GM23248 (cell line): ENCODE results near the gene BRD3. TPM values are rescaled to one million over a fixed set of nuclear protein-coding genes. Genes with fewer than 3 reads are reported as not detected.

Experiments used
- DNase-seq: peaks from one replicate; pipeline ENCODE4 v3.0.0-alpha.2; 2015
- H2AFZ ChIP-seq: fragments of 200-600 bp; sonication (generic); 2 replicates; pipeline ENCODE4 v1.6.1; 2016; ENCODE audit warnings: antibody characterized with exemption
- H3F3A ChIP-seq: fragments of 200-600 bp; sonication (generic); 2 replicates; pipeline ENCODE4 v1.6.1; 2016; ENCODE audit warnings: mild to moderate bottlenecking, antibody characterized with exemption, mixed run types; ENCODE audit not compliant: insufficient read depth
- H3K27ac ChIP-seq: fragments of 200-600 bp; sonication (generic); 2 replicates; pipeline ENCODE4 v1.5.1; 2016; ENCODE audit warnings: mild to moderate bottlenecking
- H3K27me3 ChIP-seq: fragments of 200-600 bp; sonication (generic); replicated peaks from 2 replicates; pipeline ENCODE4 v1.6.1; 2016; ENCODE audit warnings: mild to moderate bottlenecking; ENCODE audit not compliant: insufficient read depth
- H3K36me3 ChIP-seq: fragments of 200-600 bp; sonication (generic); 2 replicates; pipeline ENCODE4 v1.6.1; 2016; ENCODE audit warnings: low read depth, mild to moderate bottlenecking
- H3K4me1 ChIP-seq: fragments of 200-600 bp; sonication (generic); 2 replicates; pipeline ENCODE4 v1.6.1; 2016; ENCODE audit warnings: mild to moderate bottlenecking; ENCODE audit not compliant: insufficient read depth
- H3K4me2 ChIP-seq: fragments of 200-600 bp; sonication (generic); one replicate; pipeline ENCODE4 v1.6.1; 2016; ENCODE audit warnings: mild to moderate bottlenecking; ENCODE audit not compliant: unreplicated experiment
- H3K4me3 ChIP-seq: fragments of 200-600 bp; sonication (generic); 2 replicates; pipeline ENCODE4 v1.5.1; 2016; ENCODE audit warnings: mild to moderate bottlenecking
- H3K79me2 ChIP-seq: fragments of 200-600 bp; sonication (generic); 2 replicates; pipeline ENCODE4 v1.6.1; 2016; ENCODE audit warnings: mild to moderate bottlenecking; ENCODE audit not compliant: insufficient read depth
- H3K9ac ChIP-seq: fragments of 200-600 bp; sonication (generic); 2 replicates; pipeline ENCODE4 v1.6.1; 2016; ENCODE audit warnings: mild to moderate bottlenecking
- H3K9me2 ChIP-seq: fragments of 200-600 bp; sonication (generic); 2 replicates; pipeline ENCODE4 v1.6.1; 2016; ENCODE audit warnings: mixed run types, mild to moderate bottlenecking, moderate library complexity; ENCODE audit not compliant: insufficient read depth
- H3K9me3 ChIP-seq: fragments of 200-600 bp; sonication (generic); one replicate; pipeline ENCODE4 v1.6.1; 2017; ENCODE audit warnings: low read depth
- H4K20me1 ChIP-seq: fragments of 200-600 bp; sonication (generic); 2 replicates; pipeline ENCODE4 v1.6.0; 2016; ENCODE audit not compliant: insufficient read depth
- EZH2 ChIP-seq: fragments of 200-600 bp; sonication (generic); IDR thresholded peaks from 2 replicates; pipeline ENCODE4 v1.6.1; 2018; ENCODE audit warnings: antibody characterized with exemption, mild to moderate bottlenecking; ENCODE audit not compliant: insufficient read depth, poor library complexity, severe bottlenecking
- EZH2phosphoT487 ChIP-seq: fragments of 200-600 bp; sonication (generic); IDR thresholded peaks from 2 replicates; pipeline ENCODE4 v1.6.1; 2018; ENCODE audit warnings: antibody characterized with exemption, moderate library complexity, mild to moderate bottlenecking, low read depth; ENCODE audit not compliant: insufficient read depth
- WGBS, 2 experiments: methylation state at CpG; one replicate each; pipeline ENCODE4 v1.1.6; 2015 to 2017; ENCODE audit warnings: low lambda C conversion rate in 2 of 2, low coverage in 1 of 2; ENCODE audit errors: missing lambda C conversion rate in 2 of 2; 5-methylcytosine and 5-hydroxymethylcytosine counted together
- in situ Hi-C: fragments of 300-500 bp; cut with MboI; formaldehyde crosslinking; loops from 2 replicates; pipeline ENCODE4 v1.15.0; 2020
- polyA plus RNA-seq: library from polyadenylated mRNA; unstranded; fragments of >200 nt; fragmentation: Nextera tagmentation; extraction: Ambion mirVana; gene quantifications from 2 replicates; pipeline ENCODE4 v1.2.1, GENCODE V29; 2016
- total RNA-seq: library from RNA; depleted of rRNA; stranded (reverse); fragments of >200 nt; shearing (Covaris generic); gene quantifications from 2 replicates; pipeline ENCODE4 v1.2.3, GENCODE V29; 2014

BRD3 gene
- total and polyA plus RNA-seq, 2 experiments from 2014 or later = 5.5 to 25.6 TPM

DNA sequence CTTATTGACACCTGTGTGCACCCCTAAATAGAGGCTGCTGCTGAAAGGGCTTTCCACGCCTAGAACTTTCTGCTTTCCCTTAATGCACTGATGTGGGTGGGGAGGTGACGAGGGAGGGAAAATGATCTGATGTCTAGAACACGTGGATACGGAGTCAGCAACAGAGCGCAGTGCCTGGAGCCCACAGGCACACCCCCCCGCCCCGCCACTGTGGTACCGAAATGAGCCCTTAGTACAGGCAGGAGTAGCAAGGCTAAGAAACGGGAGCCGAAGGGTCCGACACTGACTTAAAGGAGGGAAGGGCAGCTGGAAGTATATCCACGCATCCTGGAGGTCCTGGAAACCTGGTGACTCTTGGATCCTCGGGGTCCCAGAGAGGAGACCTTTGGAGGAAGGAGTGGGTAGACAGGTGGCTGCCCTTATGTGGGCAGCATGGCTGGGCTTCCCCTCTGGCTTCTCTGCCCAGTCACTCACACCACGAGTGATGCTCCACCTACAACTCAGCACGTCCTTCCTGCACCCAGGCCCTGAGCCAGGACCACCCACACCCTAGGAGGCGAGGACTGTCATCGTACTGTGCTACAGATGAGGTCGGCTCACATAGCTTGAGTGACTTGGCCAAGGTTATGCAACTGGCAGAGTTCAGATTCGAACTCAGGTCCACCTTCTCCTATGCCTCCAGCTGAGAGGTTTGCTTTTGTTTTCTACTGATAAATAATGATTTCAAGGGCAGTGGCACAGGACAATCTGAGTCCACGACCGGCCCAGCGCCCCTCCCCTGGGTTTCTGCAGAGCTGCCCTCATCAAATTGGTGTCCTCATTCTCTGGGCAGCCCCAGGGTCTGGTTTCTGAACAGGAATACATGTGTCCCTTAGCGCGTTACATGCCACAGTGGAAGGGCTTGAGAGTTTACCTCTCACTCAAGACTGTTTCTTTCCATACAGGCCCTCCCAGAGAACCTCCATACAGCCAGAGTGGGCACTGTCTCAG lies 71.0 kb downstream of the BRD3 start:
- Histone ChIP-seq H3K4me2 (no peak overlapping the region), H3K9me3 (no peaks in the 10 kb centered on the region)
- peak; percentile 54 for DNase-seq

DNA sequence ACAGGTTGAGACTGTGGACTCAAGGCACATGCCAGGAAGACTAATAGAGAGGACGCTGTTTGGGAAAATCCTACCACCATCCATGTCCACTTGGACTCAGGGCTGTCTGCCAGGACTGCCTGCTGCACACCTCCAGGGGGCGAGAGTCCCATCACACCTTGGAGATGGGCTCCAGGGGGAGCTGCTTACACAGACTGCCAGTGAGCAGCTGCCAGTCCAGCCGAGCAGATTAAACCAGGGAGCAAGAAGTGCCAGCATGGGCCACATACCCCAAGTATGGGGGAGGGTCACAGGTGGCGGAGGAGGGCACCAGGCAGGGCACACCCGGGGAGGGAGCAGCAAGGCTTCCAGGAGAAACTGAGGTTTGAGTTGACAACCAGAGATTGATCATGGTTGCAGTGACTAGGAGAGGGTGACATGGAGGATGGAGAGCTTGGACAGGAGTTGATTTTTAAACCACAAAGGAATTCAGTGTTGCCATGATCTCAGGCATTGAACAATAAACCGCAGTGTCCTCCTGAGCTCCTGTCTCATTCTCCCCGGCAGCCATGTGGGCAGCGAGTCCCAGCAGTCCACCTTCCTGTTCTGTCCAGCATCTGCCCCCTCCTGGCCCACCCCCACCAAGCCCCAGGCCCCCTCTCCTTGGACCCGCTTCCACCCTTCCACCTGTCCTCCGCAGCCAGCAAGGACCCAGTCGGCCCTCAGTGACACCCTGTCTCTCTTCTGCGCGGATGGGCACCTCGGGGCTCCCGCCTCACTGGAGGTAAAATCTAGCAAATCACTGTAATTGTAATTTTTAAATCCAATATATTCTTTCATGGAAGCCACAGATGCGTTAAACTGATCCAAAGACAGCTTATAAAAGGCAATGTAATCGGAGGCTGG lies 72.6 kb downstream of the BRD3 start:
- 57 to 62% methylated on average over 16 to 17 of the region's 17 CpGs for WGBS, 2 experiments
- H3K79me2 ChIP-seq = peaks cover 8% of the 10 kb centered on the region
- no peaks in the 10 kb centered on the region for H3K9me2 ChIP-seq
- in situ Hi-C loops = no loop called here
- H2AFZ ChIP-seq = no peak overlapping the region
- H3K36me3 ChIP-seq = no peaks in the 10 kb centered on the region
- no peak overlapping the region for H3K4me2 ChIP-seq
- peaks cover 7% of the 10 kb centered on the region; the same call in 1 of the 2 replicates for H3K4me1 ChIP-seq
- peak; percentile 29 for DNase-seq
- H3K4me3 ChIP-seq = no peak overlapping the region
- H4K20me1 ChIP-seq = no peaks in the 10 kb centered on the region
- TF ChIP-seq EZH2 (no peak), EZH2phosphoT487 (no peak)
- H3K27me3 ChIP-seq = no peaks in the 10 kb centered on the region
- H3K9ac ChIP-seq = no peak overlapping the region
- no peak overlapping the region for H3K27ac ChIP-seq
- H3K9me3 ChIP-seq = no peaks in the 10 kb centered on the region
- no peaks in the 10 kb centered on the region for H3F3A ChIP-seq

More for the DNA sequence above, 71.0 kb downstream of the BRD3 start:
- H3K4me1 ChIP-seq = peaks cover 7% of the 10 kb centered on the region; the same call in 1 of the 2 replicates
- TF ChIP-seq EZH2phosphoT487 (no peak), EZH2 (no peak)
- no peaks in the 10 kb centered on the region for H4K20me1 ChIP-seq
- H3K27ac ChIP-seq = no peak overlapping the region
- no peaks in the 10 kb centered on the region for H3K9me2 ChIP-seq
- H3K36me3 ChIP-seq = no peaks in the 10 kb centered on the region
- no peak overlapping the region for H3K4me3 ChIP-seq
- in situ Hi-C loops = no loop called here
- H2AFZ ChIP-seq = no peak overlapping the region
- H3K27me3 ChIP-seq = no peaks in the 10 kb centered on the region
- WGBS, 2 experiments = 25 to 26% methylated on average over 24 of the region's 24 CpGs
- no peaks in the 10 kb centered on the region for H3F3A ChIP-seq
- H3K79me2 ChIP-seq = no peaks in the 10 kb centered on the region
- no peak overlapping the region for H3K9ac ChIP-seq

DNA sequence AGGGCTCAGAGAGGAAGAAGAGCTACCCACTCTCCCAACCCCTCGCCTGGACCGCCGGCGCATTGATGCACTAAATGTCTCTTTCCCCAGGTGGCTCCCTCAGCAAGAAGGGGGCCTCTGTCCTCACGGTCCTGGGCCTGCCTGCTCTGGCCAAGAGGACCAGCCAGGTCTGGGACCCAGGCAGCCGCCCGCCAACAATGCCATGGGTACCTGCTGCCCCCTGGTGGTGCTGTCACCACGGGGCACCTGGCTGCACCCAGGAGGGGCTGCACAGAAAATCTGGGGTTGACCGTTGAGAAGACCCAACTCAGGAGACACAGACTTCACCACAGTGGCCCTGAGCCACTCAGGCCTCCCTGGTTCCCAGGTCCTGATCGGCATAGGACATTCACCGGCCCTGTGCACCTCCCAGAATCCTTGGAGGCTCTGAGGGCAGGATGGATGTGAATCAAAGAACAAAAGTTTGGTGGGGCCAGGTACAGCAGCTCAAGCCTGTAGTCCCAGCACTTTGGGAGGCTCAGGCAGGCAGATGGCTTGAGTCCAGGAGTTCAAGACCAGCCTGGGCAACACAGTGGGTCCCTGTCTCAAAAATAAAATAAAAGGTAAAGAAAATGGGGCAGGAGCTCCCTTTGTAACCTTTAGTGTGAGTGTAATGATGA lies 73.3 kb downstream of the BRD3 start:
- Histone ChIP-seq H4K20me1 (no peaks in the 10 kb centered on the region), H2AFZ (no peak overlapping the region), H3K9me3 (no peaks in the 10 kb centered on the region), H3K9me2 (no peaks in the 10 kb centered on the region), H3K27me3 (no peaks in the 10 kb centered on the region), H3K36me3 (no peaks in the 10 kb centered on the region), H3F3A (no peaks in the 10 kb centered on the region), H3K79me2 (peaks cover 15% of the 10 kb centered on the region), H3K4me1 (peaks cover 7% of the 10 kb centered on the region; the same call in 1 of the 2 replicates), H3K4me3 (no peak overlapping the region), H3K4me2 (peak overlapping the region; percentile 93), H3K27ac (no peak overlapping the region), H3K9ac (no peak overlapping the region)
- peak; percentile 80 for DNase-seq
- WGBS, 2 experiments = 2 to 3% methylated on average over 11 of the region's 11 CpGs
- in situ Hi-C loops = loop anchor here (5.0 kb wide), 1 partner anchor 207 kb away; no protein-coding TSS in a partner anchor
- TF ChIP-seq EZH2 = no peak
- TF ChIP-seq EZH2phosphoT487 = no peak
